ENCODE data around the gene TENM4.

DNA sequence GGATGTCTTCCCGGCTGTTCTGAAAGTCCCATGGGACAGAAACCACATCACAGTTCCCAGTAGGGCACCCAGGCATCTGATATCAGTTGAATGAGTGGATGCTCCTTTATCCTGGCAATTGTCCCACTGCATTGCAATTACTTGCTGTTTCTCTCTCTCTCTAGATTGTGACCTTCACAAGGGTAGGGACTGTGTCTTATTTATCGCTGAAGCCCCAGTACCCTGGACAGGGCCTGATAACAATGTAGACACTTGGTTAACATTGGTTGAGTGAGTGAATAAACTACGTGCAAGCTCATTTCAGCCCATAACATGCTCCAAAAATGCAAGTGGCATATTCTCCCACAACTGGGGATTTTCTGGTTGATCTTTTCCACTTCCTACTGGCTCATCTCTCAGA is 672.5 kb downstream of the TENM4 start:
- TF ChIP-seq POLR2AphosphoS5 (IDR thresholded peaks at IDR 0.05) (no peak), RAD21 (conservative IDR thresholded peaks at IDR 0.05) (no peak), SMC3 (conservative IDR thresholded peaks at IDR 0.05; ENCODE audit: poor library complexity) (no peak), EZH2 (IDR thresholded peaks at IDR 0.05; ENCODE audit: borderline replicate concordance, insufficient read depth, low read length, poor library complexity, severe bottlenecking) (no peak), MXI1 (conservative IDR thresholded peaks at IDR 0.05; ENCODE audit: poor library complexity, severe bottlenecking) (no peak), EP300 (conservative IDR thresholded peaks at IDR 0.05; ENCODE audit: poor library complexity, severe bottlenecking) (no peak)
- TF ChIP-seq, protein P1, sequence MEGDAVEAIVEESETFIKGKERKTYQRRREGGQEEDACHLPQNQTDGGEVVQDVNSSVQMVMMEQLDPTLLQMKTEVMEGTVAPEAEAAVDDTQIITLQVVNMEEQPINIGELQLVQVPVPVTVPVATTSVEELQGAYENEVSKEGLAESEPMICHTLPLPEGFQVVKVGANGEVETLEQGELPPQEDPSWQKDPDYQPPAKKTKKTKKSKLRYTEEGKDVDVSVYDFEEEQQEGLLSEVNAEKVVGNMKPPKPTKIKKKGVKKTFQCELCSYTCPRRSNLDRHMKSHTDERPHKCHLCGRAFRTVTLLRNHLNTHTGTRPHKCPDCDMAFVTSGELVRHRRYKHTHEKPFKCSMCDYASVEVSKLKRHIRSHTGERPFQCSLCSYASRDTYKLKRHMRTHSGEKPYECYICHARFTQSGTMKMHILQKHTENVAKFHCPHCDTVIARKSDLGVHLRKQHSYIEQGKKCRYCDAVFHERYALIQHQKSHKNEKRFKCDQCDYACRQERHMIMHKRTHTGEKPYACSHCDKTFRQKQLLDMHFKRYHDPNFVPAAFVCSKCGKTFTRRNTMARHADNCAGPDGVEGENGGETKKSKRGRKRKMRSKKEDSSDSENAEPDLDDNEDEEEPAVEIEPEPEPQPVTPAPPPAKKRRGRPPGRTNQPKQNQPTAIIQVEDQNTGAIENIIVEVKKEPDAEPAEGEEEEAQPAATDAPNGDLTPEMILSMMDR (IDR thresholded peaks at IDR 0.05; ENCODE audit: poor library complexity, severe bottlenecking): no peak
- TF ChIP-seq, protein P2, sequence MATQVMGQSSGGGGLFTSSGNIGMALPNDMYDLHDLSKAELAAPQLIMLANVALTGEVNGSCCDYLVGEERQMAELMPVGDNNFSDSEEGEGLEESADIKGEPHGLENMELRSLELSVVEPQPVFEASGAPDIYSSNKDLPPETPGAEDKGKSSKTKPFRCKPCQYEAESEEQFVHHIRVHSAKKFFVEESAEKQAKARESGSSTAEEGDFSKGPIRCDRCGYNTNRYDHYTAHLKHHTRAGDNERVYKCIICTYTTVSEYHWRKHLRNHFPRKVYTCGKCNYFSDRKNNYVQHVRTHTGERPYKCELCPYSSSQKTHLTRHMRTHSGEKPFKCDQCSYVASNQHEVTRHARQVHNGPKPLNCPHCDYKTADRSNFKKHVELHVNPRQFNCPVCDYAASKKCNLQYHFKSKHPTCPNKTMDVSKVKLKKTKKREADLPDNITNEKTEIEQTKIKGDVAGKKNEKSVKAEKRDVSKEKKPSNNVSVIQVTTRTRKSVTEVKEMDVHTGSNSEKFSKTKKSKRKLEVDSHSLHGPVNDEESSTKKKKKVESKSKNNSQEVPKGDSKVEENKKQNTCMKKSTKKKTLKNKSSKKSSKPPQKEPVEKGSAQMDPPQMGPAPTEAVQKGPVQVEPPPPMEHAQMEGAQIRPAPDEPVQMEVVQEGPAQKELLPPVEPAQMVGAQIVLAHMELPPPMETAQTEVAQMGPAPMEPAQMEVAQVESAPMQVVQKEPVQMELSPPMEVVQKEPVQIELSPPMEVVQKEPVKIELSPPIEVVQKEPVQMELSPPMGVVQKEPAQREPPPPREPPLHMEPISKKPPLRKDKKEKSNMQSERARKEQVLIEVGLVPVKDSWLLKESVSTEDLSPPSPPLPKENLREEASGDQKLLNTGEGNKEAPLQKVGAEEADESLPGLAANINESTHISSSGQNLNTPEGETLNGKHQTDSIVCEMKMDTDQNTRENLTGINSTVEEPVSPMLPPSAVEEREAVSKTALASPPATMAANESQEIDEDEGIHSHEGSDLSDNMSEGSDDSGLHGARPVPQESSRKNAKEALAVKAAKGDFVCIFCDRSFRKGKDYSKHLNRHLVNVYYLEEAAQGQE (IDR thresholded peaks at IDR 0.05; ENCODE audit: borderline replicate concordance): no peak
